NT2/D1 (cell line): ENCODE results near the gene PELI1.

ENCODE experiments used
- YY1 ChIP-seq: IDR thresholded peaks from 2 replicates; pipeline ENCODE4 v1.6.1; 2011; ENCODE audit not compliant: insufficient read length, insufficient read depth
- ZNF274 ChIP-seq: IDR thresholded peaks from 2 replicates; pipeline ENCODE4 v1.6.1; 2011; ENCODE audit warnings: mild to moderate bottlenecking, low read depth, low read length

DNA sequence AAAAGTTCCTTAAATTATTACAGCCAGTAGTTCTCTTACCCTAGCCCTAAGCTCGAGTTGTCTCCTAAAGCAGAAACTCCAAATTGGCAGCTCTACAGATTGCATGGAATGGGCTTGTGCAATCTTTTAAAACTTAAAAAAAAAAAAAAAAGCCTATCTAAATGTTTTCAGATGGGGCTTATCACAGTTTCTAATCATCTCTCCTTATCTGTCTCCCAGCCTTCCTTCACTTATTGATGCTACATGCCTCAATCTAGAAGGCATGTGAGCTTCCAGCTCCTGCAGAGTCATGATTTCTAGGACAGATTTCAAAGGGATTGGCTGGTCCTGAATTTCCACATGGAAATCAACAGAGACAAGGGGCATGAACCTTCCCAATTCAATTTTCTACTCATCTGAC lies 33.1 kb upstream of the PELI1 start:
- TF ChIP-seq YY1 (no peak), ZNF274 (no peak)
